ENCODE results near the gene ZDHHC24.

- no peak for TF ChIP-seq EZH2 (IDR thresholded peaks at IDR 0.05; ENCODE audit: insufficient read depth, low read length)
- TF ChIP-seq, protein P1, sequence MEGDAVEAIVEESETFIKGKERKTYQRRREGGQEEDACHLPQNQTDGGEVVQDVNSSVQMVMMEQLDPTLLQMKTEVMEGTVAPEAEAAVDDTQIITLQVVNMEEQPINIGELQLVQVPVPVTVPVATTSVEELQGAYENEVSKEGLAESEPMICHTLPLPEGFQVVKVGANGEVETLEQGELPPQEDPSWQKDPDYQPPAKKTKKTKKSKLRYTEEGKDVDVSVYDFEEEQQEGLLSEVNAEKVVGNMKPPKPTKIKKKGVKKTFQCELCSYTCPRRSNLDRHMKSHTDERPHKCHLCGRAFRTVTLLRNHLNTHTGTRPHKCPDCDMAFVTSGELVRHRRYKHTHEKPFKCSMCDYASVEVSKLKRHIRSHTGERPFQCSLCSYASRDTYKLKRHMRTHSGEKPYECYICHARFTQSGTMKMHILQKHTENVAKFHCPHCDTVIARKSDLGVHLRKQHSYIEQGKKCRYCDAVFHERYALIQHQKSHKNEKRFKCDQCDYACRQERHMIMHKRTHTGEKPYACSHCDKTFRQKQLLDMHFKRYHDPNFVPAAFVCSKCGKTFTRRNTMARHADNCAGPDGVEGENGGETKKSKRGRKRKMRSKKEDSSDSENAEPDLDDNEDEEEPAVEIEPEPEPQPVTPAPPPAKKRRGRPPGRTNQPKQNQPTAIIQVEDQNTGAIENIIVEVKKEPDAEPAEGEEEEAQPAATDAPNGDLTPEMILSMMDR (IDR thresholded peaks at IDR 0.05; ENCODE audit: insufficient read depth, low read depth, low read length), result no peak
Observed at GRCh38 chr11:66476841-66477251, 69.0 kb downstream of the ZDHHC24 start.
